HUES64 (cell line): ENCODE data around the gene CDK14.

Source experiments
- H3K27ac ChIP-seq: 2 replicates; pipeline ENCODE4 v1.7.0; 2013; ENCODE audit warnings: low read depth, low read length, inconsistent platforms
- H3K27me3 ChIP-seq: 2 replicates; pipeline ENCODE4 v1.6.1; 2013; ENCODE audit warnings: mild to moderate bottlenecking, low read length; ENCODE audit not compliant: insufficient read depth
- H3K36me3 ChIP-seq: 2 replicates; pipeline ENCODE4 v1.6.1; 2013; ENCODE audit warnings: mild to moderate bottlenecking, low read length; ENCODE audit not compliant: insufficient read depth
- H3K4me1 ChIP-seq: 2 replicates; pipeline ENCODE4 v1.6.1; 2013; ENCODE audit warnings: mild to moderate bottlenecking, low read length, moderate library complexity; ENCODE audit not compliant: insufficient read depth
- H3K4me3 ChIP-seq: 2 replicates; pipeline ENCODE4 v1.5.1; 2013; ENCODE audit warnings: mild to moderate bottlenecking, low read length, moderate library complexity
- H3K9ac ChIP-seq: 2 replicates; pipeline ENCODE4 v1.6.1; 2013; ENCODE audit warnings: mild to moderate bottlenecking, low read depth, low read length
- H3K9me3 ChIP-seq: 2 replicates; pipeline ENCODE4 v1.6.1; 2013; ENCODE audit warnings: low read depth, low read length; ENCODE audit not compliant: insufficient read depth
- WGBS: fragments of 150-250, 120-280 bp; methylation state at CpG from one replicate; pipeline ENCODE4 v1.1.7; 2013; ENCODE audit warnings: missing lambda C conversion rate; 5-methylcytosine and 5-hydroxymethylcytosine counted together

The CDK14 gene

DNA sequence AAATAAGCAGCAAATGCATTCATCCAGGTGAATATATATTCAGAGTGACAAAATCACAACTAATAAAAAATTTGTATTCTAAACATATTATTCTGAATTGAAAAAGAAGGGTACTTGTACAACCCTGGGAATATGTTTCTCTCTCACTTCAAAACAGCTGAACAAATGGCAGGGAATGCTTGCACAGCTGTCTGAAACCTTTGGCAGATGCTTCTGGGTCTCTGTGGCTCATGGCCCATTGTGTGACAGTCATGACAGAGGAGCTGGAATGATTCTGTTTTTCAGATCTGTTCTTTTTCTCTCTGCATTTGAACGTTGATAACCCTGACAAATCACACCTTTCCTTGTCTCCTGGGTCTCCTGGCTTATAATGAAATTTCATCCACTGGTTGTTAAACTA lies 392.4 kb downstream of the CDK14 start:
- 78% methylated on average over 1 of the region's 1 CpG for WGBS
- Histone ChIP-seq H3K36me3 (no peaks in the 10 kb centered on the region), H3K4me1 (no peaks in the 10 kb centered on the region), H3K27ac (no peak overlapping the region), H3K9ac (no peak overlapping the region), H3K27me3 (no peaks in the 10 kb centered on the region), H3K4me3 (no peak overlapping the region), H3K9me3 (no peaks in the 10 kb centered on the region)

DNA sequence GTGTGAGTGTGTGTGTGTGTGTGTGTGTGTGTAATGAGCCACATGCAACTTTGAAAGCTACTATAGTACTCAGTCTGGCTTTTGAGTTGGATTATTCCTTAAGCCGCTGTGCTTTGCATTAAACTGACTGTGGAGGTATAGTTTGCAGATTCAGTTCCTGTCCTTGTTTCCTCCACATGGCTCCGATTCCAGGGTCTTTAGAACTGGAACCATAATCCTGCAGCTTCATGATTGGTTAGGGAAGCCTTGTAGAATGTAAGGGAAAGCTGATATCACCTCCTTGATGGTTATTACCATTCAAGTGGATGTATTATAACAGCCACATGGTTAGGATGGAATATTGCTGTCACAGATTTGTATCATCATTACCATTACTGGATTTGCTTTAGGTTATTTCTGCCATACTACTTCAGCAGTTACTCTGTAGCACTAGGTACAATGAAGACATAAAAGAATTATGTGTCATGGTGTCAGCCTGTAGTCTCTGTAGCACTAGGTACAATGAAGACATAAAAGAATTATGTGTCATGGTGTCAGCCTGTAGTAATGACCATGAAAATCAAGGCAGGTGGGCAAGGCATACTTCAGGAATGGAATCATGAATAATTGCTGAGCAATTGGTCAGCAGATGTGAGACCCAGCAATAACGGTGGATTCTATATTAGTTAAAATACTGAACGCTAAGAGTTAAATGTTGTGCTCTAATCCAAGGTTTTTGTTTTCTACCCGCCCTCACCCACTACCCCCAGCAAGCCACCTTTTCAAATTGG lies 393.1 kb downstream of the CDK14 start:
- WGBS: 98% methylated on average over 4 of the region's 5 CpGs
- H3K27me3 ChIP-seq: no peaks in the 10 kb centered on the region
- H3K4me1 ChIP-seq: no peaks in the 10 kb centered on the region
- H3K4me3 ChIP-seq: no peak overlapping the region
- H3K9ac ChIP-seq: no peak overlapping the region
- H3K9me3 ChIP-seq: no peaks in the 10 kb centered on the region
- H3K36me3 ChIP-seq: no peaks in the 10 kb centered on the region
- no peak overlapping the region for H3K27ac ChIP-seq

GRCh38 chr7:90994121-90994520 lies 398.0 kb downstream of the CDK14 start:
- H3K9me3 ChIP-seq: no peaks in the 10 kb centered on the region
- no peak overlapping the region for H3K27ac ChIP-seq
- H3K4me1 ChIP-seq: no peaks in the 10 kb centered on the region
- no peak overlapping the region for H3K9ac ChIP-seq
- WGBS: 94% methylated on average over 2 of the region's 2 CpGs
- H3K36me3 ChIP-seq: no peaks in the 10 kb centered on the region
- no peaks in the 10 kb centered on the region for H3K27me3 ChIP-seq
- H3K4me3 ChIP-seq: no peak overlapping the region

DNA sequence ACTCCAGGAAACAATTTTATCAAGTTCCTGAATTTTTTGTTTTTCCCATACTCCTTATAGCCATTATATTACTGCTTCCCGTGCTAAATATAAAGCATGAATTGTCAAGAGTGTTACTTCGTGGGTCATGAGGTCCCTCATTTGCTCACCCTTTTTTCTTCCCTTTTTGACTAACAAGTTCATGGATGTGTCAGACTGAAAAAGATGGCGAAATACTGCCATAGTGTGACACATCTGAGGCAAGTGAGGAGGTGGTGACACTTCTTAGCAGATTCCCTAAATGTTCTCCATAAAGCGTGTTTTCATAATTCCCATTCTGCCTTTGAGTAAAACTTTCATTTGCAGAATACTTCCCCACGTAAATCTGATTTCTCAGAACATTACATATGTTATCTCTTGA lies 398.5 kb downstream of the CDK14 start:
- no peaks in the 10 kb centered on the region for H3K27me3 ChIP-seq
- no peak overlapping the region for H3K27ac ChIP-seq
- WGBS: 94% methylated on average over 5 of the region's 5 CpGs

DNA sequence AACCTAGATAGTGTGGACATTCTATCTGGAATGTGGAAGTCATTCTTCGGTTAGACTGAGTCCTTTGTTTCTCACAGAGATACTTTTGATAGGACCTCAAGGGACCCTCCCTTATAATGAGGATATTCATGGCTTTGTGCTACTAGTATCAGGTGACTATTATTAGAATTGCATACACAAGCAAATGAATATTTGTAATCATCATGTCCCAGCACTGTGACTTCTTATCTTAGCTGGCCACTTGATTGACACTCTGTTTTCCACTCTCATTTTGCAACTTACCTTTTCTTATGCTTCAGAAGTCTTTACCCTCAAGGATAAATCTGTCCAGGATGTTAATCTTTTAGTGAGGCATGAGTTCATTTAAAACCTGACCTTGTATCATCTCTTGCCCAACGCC lies 399.9 kb downstream of the CDK14 start:
- no peaks in the 10 kb centered on the region for H3K9me3 ChIP-seq

More for the DNA sequence above, 398.5 kb downstream of the CDK14 start:
- no peaks in the 10 kb centered on the region for H3K9me3 ChIP-seq
- H3K36me3 ChIP-seq: no peaks in the 10 kb centered on the region
- no peak overlapping the region for H3K4me3 ChIP-seq
- no peak overlapping the region for H3K9ac ChIP-seq
- no peaks in the 10 kb centered on the region for H3K4me1 ChIP-seq

GRCh38 chr7:90999989-91000979 lies 404.2 kb downstream of the CDK14 start:
- Histone ChIP-seq H3K4me1 (peaks cover 4% of the 10 kb centered on the region; the same call in 1 of the 2 replicates), H3K27me3 (no peaks in the 10 kb centered on the region), H3K9ac (no peak overlapping the region), H3K9me3 (no peaks in the 10 kb centered on the region), H3K36me3 (no peaks in the 10 kb centered on the region), H3K27ac (no peak overlapping the region), H3K4me3 (no peak overlapping the region)
- 67% methylated on average over 1 of the region's 5 CpGs for WGBS

More for the DNA sequence above, 399.9 kb downstream of the CDK14 start:
- H3K36me3 ChIP-seq: no peaks in the 10 kb centered on the region
- WGBS: 80% methylated on average over 2 of the region's 2 CpGs
- H3K27ac ChIP-seq: no peak overlapping the region
- H3K4me3 ChIP-seq: no peak overlapping the region
- H3K27me3 ChIP-seq: no peaks in the 10 kb centered on the region
- H3K9ac ChIP-seq: no peak overlapping the region
- peaks cover 4% of the 10 kb centered on the region; the same call in 1 of the 2 replicates for H3K4me1 ChIP-seq

DNA sequence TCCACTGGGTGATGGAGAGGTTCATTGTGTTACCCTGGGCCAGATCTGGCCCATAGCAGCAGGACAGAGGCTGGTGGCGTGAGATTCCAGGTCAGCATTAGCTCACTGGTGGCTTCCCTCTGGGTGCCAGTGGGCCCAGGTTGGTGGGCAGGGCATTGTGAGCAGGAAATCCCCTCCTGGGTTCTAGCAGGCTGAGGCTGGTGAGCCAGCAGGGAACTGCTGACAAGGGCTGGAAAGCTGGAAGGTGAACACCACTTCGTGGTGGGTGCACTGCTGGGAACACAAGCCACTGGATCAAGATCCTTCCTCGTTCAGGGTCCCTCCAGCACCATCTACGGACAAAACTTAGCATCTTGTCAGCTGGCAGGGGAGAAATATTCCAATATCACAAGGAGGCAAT lies 408.9 kb downstream of the CDK14 start:
- H3K4me1 ChIP-seq: peaks cover 4% of the 10 kb centered on the region; the same call in 1 of the 2 replicates
- H3K27ac ChIP-seq: no peak overlapping the region
- no peaks in the 10 kb centered on the region for H3K36me3 ChIP-seq
- WGBS: 90% methylated on average over 4 of the region's 4 CpGs
- H3K9ac ChIP-seq: no peak overlapping the region
- no peak overlapping the region for H3K4me3 ChIP-seq
- H3K9me3 ChIP-seq: no peaks in the 10 kb centered on the region
- no peaks in the 10 kb centered on the region for H3K27me3 ChIP-seq

DNA sequence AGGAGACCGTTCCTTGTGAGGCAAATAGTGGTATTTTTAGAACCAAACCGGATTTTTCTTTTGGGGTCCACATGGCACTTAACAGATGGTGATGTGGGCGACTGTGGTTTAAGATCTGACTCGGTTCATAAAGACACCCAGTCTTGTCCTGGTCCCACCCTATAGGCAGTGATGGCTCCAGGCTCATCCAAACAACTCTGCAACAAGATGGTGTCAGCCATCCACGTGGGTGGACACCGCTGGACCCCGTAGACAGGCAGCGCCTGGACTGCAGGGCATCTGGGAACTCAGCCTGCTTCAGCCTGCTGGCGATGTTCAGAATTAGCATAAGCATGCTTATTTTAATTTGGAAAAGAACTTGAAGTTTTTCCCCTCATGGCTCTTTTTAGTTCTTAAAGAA lies 409.7 kb downstream of the CDK14 start:
- Histone ChIP-seq H3K4me3 (no peak overlapping the region), H3K9ac (no peak overlapping the region), H3K27me3 (no peaks in the 10 kb centered on the region), H3K27ac (no peak overlapping the region), H3K9me3 (no peaks in the 10 kb centered on the region), H3K4me1 (no peaks in the 10 kb centered on the region), H3K36me3 (no peaks in the 10 kb centered on the region)
- 88% methylated on average over 9 of the region's 9 CpGs for WGBS

DNA sequence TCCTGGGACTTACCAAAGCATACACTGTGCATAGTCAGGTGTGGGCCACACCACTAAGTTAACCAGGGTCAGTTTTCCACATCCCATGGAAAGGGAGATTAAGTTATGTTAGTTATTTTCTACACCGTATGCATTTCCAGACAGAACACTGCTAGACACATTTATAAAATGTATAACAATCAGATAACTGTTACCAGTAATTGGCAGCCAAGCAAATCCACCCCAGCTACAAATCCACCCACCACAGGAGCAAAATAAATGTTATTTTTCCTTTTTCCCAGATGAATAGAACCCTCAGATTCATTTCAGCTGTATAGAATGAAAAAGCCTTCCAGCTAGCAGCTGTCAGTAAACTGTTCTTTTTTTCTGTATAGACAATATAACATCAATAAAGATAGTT lies 411.2 kb downstream of the CDK14 start:
- H3K9me3 ChIP-seq: no peaks in the 10 kb centered on the region
- no peaks in the 10 kb centered on the region for H3K27me3 ChIP-seq
- WGBS: no CpG with 5 or more reads among the region's 1 CpG
- H3K27ac ChIP-seq: no peak overlapping the region
- H3K4me3 ChIP-seq: no peak overlapping the region
- H3K4me1 ChIP-seq: no peaks in the 10 kb centered on the region
- no peaks in the 10 kb centered on the region for H3K36me3 ChIP-seq
- no peak overlapping the region for H3K9ac ChIP-seq

- no peak overlapping the region for H3K27ac ChIP-seq
Measured at GRCh38 chr7:91013078-91013477, 417.0 kb downstream of the CDK14 start.

GRCh38 chr7:91019686-91020385 lies 423.7 kb downstream of the CDK14 start:
- Histone ChIP-seq H3K9me3 (no peaks in the 10 kb centered on the region), H3K4me1 (no peaks in the 10 kb centered on the region), H3K36me3 (no peaks in the 10 kb centered on the region), H3K27me3 (no peaks in the 10 kb centered on the region), H3K27ac (no peak overlapping the region), H3K9ac (no peak overlapping the region), H3K4me3 (no peak overlapping the region)
- 96% methylated on average over 2 of the region's 2 CpGs for WGBS

More at GRCh38 chr7:91013078-91013477, 417.0 kb downstream of the CDK14 start:
- Histone ChIP-seq H3K27me3 (no peaks in the 10 kb centered on the region), H3K9me3 (no peaks in the 10 kb centered on the region), H3K36me3 (no peaks in the 10 kb centered on the region), H3K4me3 (no peak overlapping the region), H3K4me1 (no peaks in the 10 kb centered on the region), H3K9ac (no peak overlapping the region)
- 90% methylated on average over 1 of the region's 1 CpG for WGBS
